GM12872 (cell line): ENCODE results near the gene CRYBB3.

Experiments used
- TF ChIP-seq, protein P1 (sequence below): IDR thresholded peaks from 3 replicates; pipeline ENCODE4 v1.5.1; 2011; ENCODE audit warnings: low read depth, mild to moderate bottlenecking, low read length, moderate library complexity; ENCODE audit not compliant: insufficient read depth

The CRYBB3 gene

DNA sequence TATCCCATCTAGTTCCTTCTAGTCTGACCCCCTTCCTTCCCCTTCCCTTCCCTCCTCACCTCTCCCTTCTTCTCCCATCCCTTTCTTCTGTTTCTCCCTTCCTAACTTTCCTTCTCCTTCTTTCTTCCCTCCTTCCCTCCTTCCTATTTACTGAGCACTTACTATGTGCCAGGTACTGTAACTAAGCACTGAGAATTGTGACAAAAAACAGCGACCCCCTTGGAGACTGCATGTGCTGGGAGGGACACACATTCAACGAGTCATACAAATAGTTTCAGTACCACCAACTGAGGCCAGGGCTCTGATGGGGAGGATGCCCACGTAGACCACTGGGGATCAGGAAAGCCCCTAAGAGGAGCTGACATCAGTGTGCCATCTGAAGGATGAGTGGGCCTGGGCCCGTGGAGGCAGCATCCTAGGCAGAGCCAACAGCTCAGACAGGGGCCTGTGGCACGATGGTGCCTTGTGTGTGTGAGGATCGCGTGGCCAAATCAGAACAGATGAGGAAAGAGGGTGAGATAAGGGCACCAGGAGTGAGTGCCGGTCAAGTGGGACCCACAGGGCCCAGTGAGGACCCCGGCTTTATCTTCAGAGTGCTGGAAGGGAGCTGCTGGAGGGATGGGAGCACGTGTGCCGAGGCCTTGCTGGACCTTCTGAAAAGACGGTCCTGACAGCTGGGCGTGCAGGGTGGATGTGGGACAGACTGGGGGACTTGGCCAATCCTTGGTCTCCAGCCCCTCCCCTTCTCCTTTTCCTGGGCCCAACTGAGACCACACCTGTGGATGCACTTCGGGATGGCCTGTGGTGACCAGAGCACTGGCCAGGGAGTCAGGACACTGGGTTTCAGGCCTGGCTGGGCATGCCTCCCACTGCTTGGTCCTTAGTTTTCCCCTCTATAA lies 38.4 kb upstream of the CRYBB3 start:
- TF ChIP-seq, protein P1, sequence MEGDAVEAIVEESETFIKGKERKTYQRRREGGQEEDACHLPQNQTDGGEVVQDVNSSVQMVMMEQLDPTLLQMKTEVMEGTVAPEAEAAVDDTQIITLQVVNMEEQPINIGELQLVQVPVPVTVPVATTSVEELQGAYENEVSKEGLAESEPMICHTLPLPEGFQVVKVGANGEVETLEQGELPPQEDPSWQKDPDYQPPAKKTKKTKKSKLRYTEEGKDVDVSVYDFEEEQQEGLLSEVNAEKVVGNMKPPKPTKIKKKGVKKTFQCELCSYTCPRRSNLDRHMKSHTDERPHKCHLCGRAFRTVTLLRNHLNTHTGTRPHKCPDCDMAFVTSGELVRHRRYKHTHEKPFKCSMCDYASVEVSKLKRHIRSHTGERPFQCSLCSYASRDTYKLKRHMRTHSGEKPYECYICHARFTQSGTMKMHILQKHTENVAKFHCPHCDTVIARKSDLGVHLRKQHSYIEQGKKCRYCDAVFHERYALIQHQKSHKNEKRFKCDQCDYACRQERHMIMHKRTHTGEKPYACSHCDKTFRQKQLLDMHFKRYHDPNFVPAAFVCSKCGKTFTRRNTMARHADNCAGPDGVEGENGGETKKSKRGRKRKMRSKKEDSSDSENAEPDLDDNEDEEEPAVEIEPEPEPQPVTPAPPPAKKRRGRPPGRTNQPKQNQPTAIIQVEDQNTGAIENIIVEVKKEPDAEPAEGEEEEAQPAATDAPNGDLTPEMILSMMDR = no peak

DNA sequence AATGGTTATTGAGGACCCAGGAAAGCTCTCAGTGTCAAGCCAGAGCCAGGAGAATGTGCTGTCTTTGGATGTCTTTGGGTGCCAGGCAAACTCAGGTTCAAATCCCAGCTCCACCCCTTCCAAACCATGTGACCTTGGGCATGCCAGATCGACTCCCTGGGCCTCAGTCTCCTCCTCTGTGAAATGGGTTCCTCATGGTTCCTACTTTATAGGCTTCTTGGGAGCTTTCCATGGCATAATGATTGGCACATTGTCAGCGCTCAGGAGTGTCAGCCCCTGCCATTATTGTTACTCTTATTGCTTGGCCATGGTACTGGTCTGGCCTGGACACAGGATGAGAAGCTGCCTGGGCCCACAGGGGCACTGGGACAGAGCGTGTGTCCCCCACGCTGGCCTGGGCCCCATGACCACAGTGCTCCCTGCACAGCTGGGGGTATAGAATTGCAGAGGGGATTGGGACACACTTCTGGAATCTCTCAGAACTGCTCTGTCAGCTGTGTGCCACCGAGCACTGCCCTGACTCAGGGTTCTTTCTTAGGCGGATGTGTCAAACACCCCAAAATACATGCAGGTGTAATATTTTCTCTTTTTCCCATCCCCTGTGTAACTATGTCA lies 37.6 kb upstream of the CRYBB3 start:
- TF ChIP-seq, protein P1 = no peak

DNA sequence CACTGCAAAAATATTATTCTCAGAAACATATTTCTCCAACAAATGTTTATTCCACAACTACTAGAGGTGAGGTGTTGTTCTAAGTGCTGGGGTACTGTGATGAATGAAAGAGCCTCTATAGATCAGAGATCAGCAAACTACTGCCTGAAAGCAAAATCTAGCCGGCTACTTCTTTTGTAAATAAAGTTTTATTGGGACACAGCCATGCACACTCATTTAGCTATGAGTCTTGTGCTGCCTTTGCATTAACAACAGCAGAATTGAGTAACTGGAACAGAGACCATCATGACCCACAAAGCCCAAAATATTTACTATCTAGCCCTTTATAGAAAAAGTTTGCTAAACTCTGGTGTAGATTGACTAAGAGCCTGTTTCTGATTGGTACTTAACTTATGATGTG lies 37.1 kb upstream of the CRYBB3 start:
- TF ChIP-seq, protein P1 = no peak

DNA sequence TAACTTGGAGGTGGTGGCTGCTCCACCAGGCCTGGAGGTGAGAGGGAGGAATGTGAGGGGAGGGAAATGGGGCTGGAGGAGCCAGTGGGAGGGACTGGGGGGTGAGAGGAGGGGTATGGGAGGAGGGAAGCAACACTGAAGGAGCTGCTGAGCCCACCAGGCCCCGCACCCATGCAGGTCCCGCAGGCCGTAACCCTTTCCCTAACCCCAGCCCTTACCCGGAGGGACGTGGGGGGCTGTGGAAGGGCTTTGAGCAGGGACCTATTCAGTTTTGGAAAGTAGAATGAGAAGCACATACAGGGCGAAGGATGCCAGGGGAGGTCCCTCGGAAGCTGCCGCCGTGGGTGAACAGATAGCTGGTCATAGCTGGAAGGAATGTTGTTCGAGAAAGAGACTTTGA lies 33.9 kb upstream of the CRYBB3 start:
- TF ChIP-seq, protein P1 = no peak

DNA sequence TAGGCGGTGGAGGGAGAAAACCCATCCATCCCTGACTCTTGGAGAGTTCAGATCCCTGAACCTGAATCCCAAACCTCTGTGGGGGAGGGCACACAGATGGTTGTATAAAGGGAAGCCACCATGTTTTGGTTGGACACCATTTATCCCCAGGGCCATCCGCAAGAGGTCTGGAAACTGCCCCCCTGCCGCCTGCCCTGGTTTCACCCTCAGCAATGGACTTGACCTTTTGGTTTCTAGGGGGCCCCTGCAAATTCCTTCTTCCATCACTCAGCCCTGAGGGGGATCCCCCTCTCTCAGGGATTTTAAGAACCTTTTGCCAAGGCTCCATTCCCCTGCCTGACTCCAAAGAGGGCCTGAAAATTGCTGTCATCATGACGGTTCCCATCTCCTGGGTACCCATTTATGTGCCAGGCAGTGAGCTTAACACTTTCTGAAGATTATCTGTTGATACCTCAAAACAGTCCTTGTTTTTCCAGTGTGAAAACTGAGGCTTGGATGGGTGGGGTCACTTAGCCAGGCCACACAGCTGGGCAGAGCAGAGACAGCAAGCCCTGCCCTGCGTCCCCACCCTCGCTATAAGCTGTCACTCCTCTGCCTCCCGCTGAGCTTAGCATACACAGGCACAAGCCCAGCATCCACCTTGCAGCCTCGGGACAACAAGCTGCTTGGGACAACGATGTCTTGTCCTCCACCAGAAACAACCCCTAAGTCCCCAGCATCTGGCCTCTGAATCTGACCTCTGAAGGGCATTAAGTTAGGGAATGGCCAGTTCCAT lies 33.2 kb upstream of the CRYBB3 start:
- TF ChIP-seq, protein P1 = no peak

DNA sequence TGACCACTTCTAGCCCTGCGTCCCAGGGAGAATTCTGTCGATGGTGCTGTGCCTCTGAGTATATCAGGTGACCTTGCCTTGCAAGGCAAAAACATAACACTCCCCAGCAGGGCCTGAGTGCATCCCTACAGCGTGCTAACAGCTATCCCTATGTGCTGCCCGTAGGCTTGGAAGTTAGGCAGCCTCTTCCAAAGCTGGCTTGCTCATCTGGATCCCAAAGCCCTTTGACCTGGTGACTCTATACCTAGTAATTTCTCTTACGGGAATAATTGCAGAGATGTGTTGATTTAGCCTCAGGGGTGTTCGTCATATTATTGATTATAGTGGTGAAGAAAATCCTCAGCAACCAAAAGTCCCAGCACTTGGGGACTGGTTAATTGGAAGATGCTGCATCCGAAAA lies 32.6 kb upstream of the CRYBB3 start:
- TF ChIP-seq, protein P1 = no peak
